Measurements from ENCODE around the gene SRPK3.

GRCh38 chrX:153767674-153768055, 13.2 kb upstream of the SRPK3 start:
- TF ChIP-seq PHF8 (IDR thresholded peaks at IDR 0.05; ENCODE audit: borderline replicate concordance, low read depth) (no peak), RAD21 (conservative IDR thresholded peaks at IDR 0.05 in 1 of 2, IDR thresholded peaks at IDR 0.05 in 1 of 2) (no peak), POLR2A (IDR thresholded peaks at IDR 0.05; ENCODE audit: low read length) (no peak), RFX5 (IDR thresholded peaks at IDR 0.05) (no peak), MAX (IDR thresholded peaks at IDR 0.05) (no peak), RARB (CRISPR knock-in tag; IDR thresholded peaks at IDR 0.05) (no peak), EP300 (IDR thresholded peaks at IDR 0.05) (no peak), POLR2AphosphoS2 (conservative IDR thresholded peaks at IDR 0.05; ENCODE audit: low read length) (no peak), USF2 (IDR thresholded peaks at IDR 0.05) (no peak), JUN (IDR thresholded peaks at IDR 0.05) (no peak)
- TF ChIP-seq, protein P1, sequence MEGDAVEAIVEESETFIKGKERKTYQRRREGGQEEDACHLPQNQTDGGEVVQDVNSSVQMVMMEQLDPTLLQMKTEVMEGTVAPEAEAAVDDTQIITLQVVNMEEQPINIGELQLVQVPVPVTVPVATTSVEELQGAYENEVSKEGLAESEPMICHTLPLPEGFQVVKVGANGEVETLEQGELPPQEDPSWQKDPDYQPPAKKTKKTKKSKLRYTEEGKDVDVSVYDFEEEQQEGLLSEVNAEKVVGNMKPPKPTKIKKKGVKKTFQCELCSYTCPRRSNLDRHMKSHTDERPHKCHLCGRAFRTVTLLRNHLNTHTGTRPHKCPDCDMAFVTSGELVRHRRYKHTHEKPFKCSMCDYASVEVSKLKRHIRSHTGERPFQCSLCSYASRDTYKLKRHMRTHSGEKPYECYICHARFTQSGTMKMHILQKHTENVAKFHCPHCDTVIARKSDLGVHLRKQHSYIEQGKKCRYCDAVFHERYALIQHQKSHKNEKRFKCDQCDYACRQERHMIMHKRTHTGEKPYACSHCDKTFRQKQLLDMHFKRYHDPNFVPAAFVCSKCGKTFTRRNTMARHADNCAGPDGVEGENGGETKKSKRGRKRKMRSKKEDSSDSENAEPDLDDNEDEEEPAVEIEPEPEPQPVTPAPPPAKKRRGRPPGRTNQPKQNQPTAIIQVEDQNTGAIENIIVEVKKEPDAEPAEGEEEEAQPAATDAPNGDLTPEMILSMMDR (IDR thresholded peaks at IDR 0.05), result no peak
- TF ChIP-seq, protein P2, sequence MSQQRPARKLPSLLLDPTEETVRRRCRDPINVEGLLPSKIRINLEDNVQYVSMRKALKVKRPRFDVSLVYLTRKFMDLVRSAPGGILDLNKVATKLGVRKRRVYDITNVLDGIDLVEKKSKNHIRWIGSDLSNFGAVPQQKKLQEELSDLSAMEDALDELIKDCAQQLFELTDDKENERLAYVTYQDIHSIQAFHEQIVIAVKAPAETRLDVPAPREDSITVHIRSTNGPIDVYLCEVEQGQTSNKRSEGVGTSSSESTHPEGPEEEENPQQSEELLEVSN (IDR thresholded peaks at IDR 0.05; ENCODE audit: borderline replicate concordance, low read depth), result no peak
